CD14-positive monocyte (primary cell): ENCODE results near the gene GRIN3A. TPM values are rescaled to one million over a fixed set of nuclear protein-coding genes. Genes with fewer than 3 reads are reported as not detected.

ENCODE experiments used
- DNase-seq, 3 donors: peaks; one replicate each; pipeline ENCODE4 v3.0.0-alpha.2; 2011 to 2022
- H2AFZ ChIP-seq: 2 replicates; pipeline ENCODE4 v1.6.0; 2012; ENCODE audit warnings: mild to moderate bottlenecking, low read depth, low read length, inconsistent platforms; ENCODE audit not compliant: insufficient read depth, poor library complexity, severe bottlenecking
- H3K27ac ChIP-seq, 2 donors: 1 replicate in 1 of 2; 2 replicates in 1 of 2; pipeline ENCODE4 v1.5.1; 2012 to 2013; ENCODE audit warnings: low read length in 2 of 2, control low read depth in 1 of 2, inconsistent platforms in 1 of 2, low read depth in 1 of 2, mild to moderate bottlenecking in 1 of 2
- H3K27me3 ChIP-seq, 2 donors: one replicate each; pipeline versions ENCODE4 v1.6.0 to v1.6.1; 2011 to 2013; ENCODE audit warnings: low read length in 2 of 2; ENCODE audit not compliant: control insufficient read depth in 2 of 2, insufficient read depth in 2 of 2
- H3K36me3 ChIP-seq, 2 donors: replicated peaks in 1 of 2; 1 replicate in 1 of 2; 2 replicates in 1 of 2; pipeline versions ENCODE4 v1.5.1 to v1.6.1; 2012 to 2013; ENCODE audit warnings: low read length in 2 of 2, control low read depth in 1 of 2, inconsistent platforms in 1 of 2, mild to moderate bottlenecking in 1 of 2; ENCODE audit not compliant: insufficient read depth in 2 of 2, control insufficient read depth in 1 of 2
- H3K4me1 ChIP-seq, 2 donors: 1 replicate in 1 of 2; 2 replicates in 1 of 2; pipeline versions ENCODE4 v1.5.1 to v1.6.1; 2012 to 2013; ENCODE audit warnings: low read length in 2 of 2, control low read depth in 1 of 2, inconsistent platforms in 1 of 2, mild to moderate bottlenecking in 1 of 2, moderate library complexity in 1 of 2; ENCODE audit not compliant: insufficient read depth in 2 of 2, control insufficient read depth in 1 of 2
- H3K4me2 ChIP-seq: replicated peaks from 2 replicates; pipeline ENCODE3; 2012; ENCODE audit warnings: low read length, moderate library complexity, mild to moderate bottlenecking; ENCODE audit not compliant: poor library complexity, severe bottlenecking; ENCODE audit errors: extremely low read depth
- H3K4me3 ChIP-seq, 3 experiments: fragments of 200-600 bp in 1 of 3; sonication (generic) in 1 of 3; replicated peaks in 1 of 3; 1 replicate in 2 of 3; 2 replicates in 1 of 3; pipeline ENCODE4 v1.5.1; 2011 to 2013; ENCODE audit warnings: low read length in 3 of 3, mild to moderate bottlenecking in 3 of 3, control low read depth in 2 of 3, low read depth in 2 of 3, inconsistent platforms in 1 of 3, moderate library complexity in 1 of 3
- H3K79me2 ChIP-seq: 2 replicates; pipeline ENCODE4 v1.6.0; 2012; ENCODE audit warnings: mild to moderate bottlenecking, control low read depth, inconsistent platforms, low read length, moderate library complexity; ENCODE audit not compliant: insufficient read depth
- H3K9ac ChIP-seq: 2 replicates; pipeline ENCODE4 v1.6.0; 2017; ENCODE audit warnings: low read length, mild to moderate bottlenecking; ENCODE audit not compliant: insufficient read depth, poor library complexity, severe bottlenecking
- H3K9me3 ChIP-seq, 2 donors: replicated peaks in 1 of 2; 1 replicate in 1 of 2; 2 replicates in 1 of 2; pipeline versions ENCODE4 v1.5.1 to v1.6.1; 2012 to 2013; ENCODE audit warnings: low read length in 2 of 2, control low read depth in 1 of 2; ENCODE audit not compliant: control insufficient read depth in 1 of 2, insufficient read depth in 1 of 2
- H4K20me1 ChIP-seq: 2 replicates; pipeline ENCODE4 v1.6.0; 2012; ENCODE audit warnings: mild to moderate bottlenecking, low read length, control low read depth, moderate library complexity; ENCODE audit not compliant: insufficient read depth
- H3K27ac Mint-ChIP-seq, 7 donors: one replicate each; pipeline ENCODE4 v1.8.0; 2020; ENCODE audit warnings: mild to moderate bottlenecking in 7 of 7, mixed read lengths in 7 of 7, moderate library complexity in 6 of 7, inconsistent platforms in 2 of 7
- H3K27me3 Mint-ChIP-seq, 3 donors: one replicate each; pipeline ENCODE4 v1.8.0; 2021 to 2022; ENCODE audit warnings: low read depth in 3 of 3, mild to moderate bottlenecking in 3 of 3, mixed read lengths in 3 of 3, moderate library complexity in 3 of 3, inconsistent platforms in 1 of 3
- H3K36me3 Mint-ChIP-seq, 2 donors: one replicate each; pipeline ENCODE4 v1.8.0; 2020; ENCODE audit warnings: mixed read lengths in 2 of 2, inconsistent platforms in 1 of 2, mild to moderate bottlenecking in 1 of 2
- H3K4me1 Mint-ChIP-seq: one replicate; pipeline ENCODE4 v1.8.0; 2020; ENCODE audit warnings: mild to moderate bottlenecking, mixed read lengths
- H3K4me3 Mint-ChIP-seq, 2 donors: one replicate each; pipeline ENCODE4 v1.8.0; 2020; ENCODE audit warnings: mild to moderate bottlenecking in 2 of 2, mixed read lengths in 2 of 2, moderate library complexity in 1 of 2
- H3K9me3 Mint-ChIP-seq, 7 donors: one replicate each; pipeline ENCODE4 v1.8.0; 2020 to 2022; ENCODE audit warnings: mixed read lengths in 7 of 7, mild to moderate bottlenecking in 6 of 7, moderate library complexity in 6 of 7, inconsistent platforms in 2 of 7
- WGBS: methylation state at CpG from one replicate; pipeline ENCODE4 v1.1.5; 2013; ENCODE audit warnings: missing lambda C conversion rate; ENCODE audit not compliant: insufficient coverage; 5-methylcytosine and 5-hydroxymethylcytosine counted together
- intact Hi-C, 2 donors: fragments of 100-400 bp; cut with micrococcal nuclease; formaldehyde crosslinking; loops; one replicate each; pipeline versions ENCODE4 v1.15.0 to v1.15.1; 2023
- polyA plus RNA-seq, 3 donors: library from polyadenylated mRNA; depleted of rRNA in 1 of 3; unstranded in 2 of 3; stranded (reverse) in 1 of 3; fragments of 300-500 nt in 2 of 3; fragments of >200 nt in 1 of 3; fragmentation: Illumina TruSeq in 2 of 3; gene quantifications; 1 replicate in 2 of 3; 2 replicates in 1 of 3; pipeline ENCODE4 v1.2.3, GENCODE V29; 2012 to 2021
- TF ChIP-seq, protein P1 (sequence below): fragments of 200-600 bp; IDR thresholded peaks from one replicate; pipeline ENCODE4 v1.8.0; 2022; ENCODE audit warnings: antibody characterized with exemption, mild to moderate bottlenecking

Gene GRIN3A
- polyA plus RNA-seq, 3 donors, result 0.11 to 0.39 (median 0.16) TPM

DNA sequence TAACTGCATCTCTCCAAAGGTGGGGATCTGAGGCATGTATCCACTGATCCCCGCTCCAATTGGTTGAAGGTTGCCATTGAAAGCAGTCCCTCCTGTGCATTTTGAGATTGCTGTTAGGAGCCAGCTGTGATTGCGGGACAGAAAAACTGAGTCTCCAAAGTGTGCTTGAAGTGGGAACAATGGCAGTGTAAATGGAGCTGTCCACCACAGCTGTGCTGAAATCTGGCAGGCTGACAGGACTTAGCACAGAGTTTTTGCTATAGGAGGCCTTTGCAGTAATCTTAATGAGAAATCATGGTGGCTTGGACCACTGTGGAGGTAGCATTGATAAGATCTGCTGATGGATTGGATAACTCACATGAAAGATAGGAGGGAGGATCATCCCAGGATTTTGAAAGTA is 201.5 kb downstream of the GRIN3A start:
- WGBS, result 100% methylated on average over 2 of the region's 2 CpGs
- Histone ChIP-seq H3K9ac (no peak overlapping the region), H3K27me3 (no peaks in the 10 kb centered on the region), H4K20me1 (peaks cover 35% of the 10 kb centered on the region), H2AFZ (no peak overlapping the region), H3K4me3 (no peak overlapping the region), H3K27ac (no peak overlapping the region), H3K9me3 (no peaks in the 10 kb centered on the region), H3K36me3 (peaks cover 55 to 66% of the 10 kb centered on the region in 2 donors), H3K79me2 (peaks cover 48% of the 10 kb centered on the region), H3K4me1 (peaks cover 11 to 17% of the 10 kb centered on the region in 2 donors), H3K4me2 (no peak overlapping the region)
- intact Hi-C loops, result loop anchor here in 1 of 2 donors (5.0 kb wide), 1 partner anchor 140 kb away; the partner anchor contains the start of genes MRPL50 and ZNF189
- peaks cover 0 to 2% (median 0%) of the 10 kb centered on the region in 3 donors for H3K27me3 Mint-ChIP-seq
- H3K4me3 Mint-ChIP-seq, result no peak overlapping the region
- H3K9me3 Mint-ChIP-seq, result no peaks in the 10 kb centered on the region
- H3K4me1 Mint-ChIP-seq, result peaks cover 18% of the 10 kb centered on the region
- no peak for DNase-seq
- no peak overlapping the region for H3K27ac Mint-ChIP-seq
- TF ChIP-seq, protein P1, sequence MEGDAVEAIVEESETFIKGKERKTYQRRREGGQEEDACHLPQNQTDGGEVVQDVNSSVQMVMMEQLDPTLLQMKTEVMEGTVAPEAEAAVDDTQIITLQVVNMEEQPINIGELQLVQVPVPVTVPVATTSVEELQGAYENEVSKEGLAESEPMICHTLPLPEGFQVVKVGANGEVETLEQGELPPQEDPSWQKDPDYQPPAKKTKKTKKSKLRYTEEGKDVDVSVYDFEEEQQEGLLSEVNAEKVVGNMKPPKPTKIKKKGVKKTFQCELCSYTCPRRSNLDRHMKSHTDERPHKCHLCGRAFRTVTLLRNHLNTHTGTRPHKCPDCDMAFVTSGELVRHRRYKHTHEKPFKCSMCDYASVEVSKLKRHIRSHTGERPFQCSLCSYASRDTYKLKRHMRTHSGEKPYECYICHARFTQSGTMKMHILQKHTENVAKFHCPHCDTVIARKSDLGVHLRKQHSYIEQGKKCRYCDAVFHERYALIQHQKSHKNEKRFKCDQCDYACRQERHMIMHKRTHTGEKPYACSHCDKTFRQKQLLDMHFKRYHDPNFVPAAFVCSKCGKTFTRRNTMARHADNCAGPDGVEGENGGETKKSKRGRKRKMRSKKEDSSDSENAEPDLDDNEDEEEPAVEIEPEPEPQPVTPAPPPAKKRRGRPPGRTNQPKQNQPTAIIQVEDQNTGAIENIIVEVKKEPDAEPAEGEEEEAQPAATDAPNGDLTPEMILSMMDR, result no peak
- H3K36me3 Mint-ChIP-seq, result peaks cover 9% of the 10 kb centered on the region in 2 donors

DNA sequence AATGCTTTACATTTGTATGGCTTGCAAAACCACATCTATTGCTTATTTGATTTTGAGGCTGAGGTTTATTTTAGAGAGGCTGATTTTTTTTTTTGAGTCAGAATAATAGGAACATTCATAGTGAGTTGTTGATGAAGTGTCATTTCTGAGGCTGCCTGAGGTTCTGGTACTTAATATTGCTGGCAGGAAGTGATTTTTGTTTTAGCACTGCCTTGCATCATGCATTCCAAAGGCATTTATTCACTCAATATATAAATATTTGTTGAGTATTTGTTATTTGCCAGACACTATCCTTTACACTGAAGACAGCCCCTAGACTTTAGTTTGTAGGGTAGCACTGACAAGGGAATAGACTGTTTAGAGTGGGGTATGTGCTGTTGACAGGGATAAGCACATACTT is 202.1 kb downstream of the GRIN3A start:
- TF ChIP-seq, protein P1, result no peak
- Mint-ChIP-seq H3K27me3 (peaks cover 0 to 2% (median 0%) of the 10 kb centered on the region in 3 donors), H3K4me1 (peaks cover 18% of the 10 kb centered on the region), H3K4me3 (no peak overlapping the region), H3K27ac (no peak overlapping the region), H3K36me3 (peaks cover 9% of the 10 kb centered on the region in 2 donors), H3K9me3 (no peaks in the 10 kb centered on the region)
- Histone ChIP-seq H3K27me3 (no peaks in the 10 kb centered on the region), H3K4me1 (peaks cover 11 to 17% of the 10 kb centered on the region in 2 donors), H3K9me3 (no peaks in the 10 kb centered on the region), H4K20me1 (peaks cover 35% of the 10 kb centered on the region), H3K36me3 (peaks cover 50 to 62% of the 10 kb centered on the region in 2 donors), H3K27ac (no peak overlapping the region), H2AFZ (no peak overlapping the region), H3K4me3 (no peak overlapping the region), H3K9ac (no peak overlapping the region), H3K79me2 (peaks cover 48% of the 10 kb centered on the region), H3K4me2 (no peak overlapping the region)
- intact Hi-C loops, result loop anchor here in 1 of 2 donors (5.0 kb wide), 1 partner anchor 139 kb away; the partner anchor contains the start of genes MRPL50 and ZNF189
- DNase-seq, result no peak
